OCI-LY1 (cell line): Measurements from ENCODE around the gene ARPP21.

ENCODE experiments used
- CTCF ChIP-seq: fragments of 200-600 bp; sonication (generic), shearing (Covaris generic); IDR thresholded peaks from 2 replicates; pipeline ENCODE4 v1.5.1; 2017; ENCODE audit warnings: mild to moderate bottlenecking, antibody characterized with exemption, low read length, moderate library complexity, mixed read lengths
- EZH2 ChIP-seq: fragments of 200-600 bp; sonication (generic), shearing (Covaris generic); IDR thresholded peaks from 2 replicates; pipeline ENCODE4 v1.8.0; 2017; ENCODE audit warnings: borderline replicate concordance, mixed run types, mild to moderate bottlenecking, antibody characterized with exemption, low read length, moderate library complexity, mixed read lengths

GRCh38 chr3:35751207-35751606 is 111.9 kb downstream of the ARPP21 start:
- TF ChIP-seq CTCF, result no peak
- TF ChIP-seq EZH2, result no peak
